HepG2 (cell line): ENCODE data around the gene ATIC.

Source experiments
- GTF3A ChIP-seq: sonication (generic); formaldehyde crosslinking; conservative IDR thresholded peaks from 2 replicates; pipeline ENCODE4 v1.4.0; 2020; ENCODE audit warnings: mild to moderate bottlenecking, missing genetic modification reagents
- ZNF274 ChIP-seq: sonication (generic); formaldehyde crosslinking; IDR thresholded peaks from 2 replicates; pipeline ENCODE4 v1.5.1; 2020; ENCODE audit warnings: mild to moderate bottlenecking, missing genetic modification reagents
- TF ChIP-seq, protein P1 (sequence below): sonication (generic); formaldehyde crosslinking; IDR thresholded peaks from 2 replicates; pipeline ENCODE4 v1.5.0; 2020; ENCODE audit warnings: mild to moderate bottlenecking, missing genetic modification reagents, moderate library complexity
- TF ChIP-seq, protein P2 (sequence below): IDR thresholded peaks from 2 replicates; pipeline ENCODE4 v1.6.1; 2016; ENCODE audit warnings: missing genetic modification reagents, missing compliant biosample characterization

DNA sequence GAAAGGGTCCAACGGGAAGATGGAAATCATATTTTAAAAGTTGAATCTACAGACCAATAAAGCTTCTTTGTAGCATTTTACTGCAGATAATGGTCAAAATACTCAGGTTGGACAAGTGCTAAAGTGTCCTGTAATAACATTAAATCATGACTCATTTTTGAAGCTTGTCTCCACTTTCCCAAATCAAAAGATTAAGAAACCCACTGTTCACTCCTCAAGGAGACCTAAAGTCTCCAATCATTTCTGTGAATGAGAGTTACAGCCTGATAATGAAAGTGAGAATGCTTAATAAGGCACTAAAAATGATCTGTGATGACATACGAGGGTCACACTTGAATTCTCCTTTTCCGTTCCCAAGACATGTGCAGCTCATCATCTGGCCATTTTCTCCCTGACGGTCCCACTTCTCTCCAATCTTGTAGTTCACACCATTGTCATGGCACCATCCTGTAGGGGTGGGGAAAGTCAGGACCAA is 53.4 kb downstream of the ATIC start:
- TF ChIP-seq, protein P1, sequence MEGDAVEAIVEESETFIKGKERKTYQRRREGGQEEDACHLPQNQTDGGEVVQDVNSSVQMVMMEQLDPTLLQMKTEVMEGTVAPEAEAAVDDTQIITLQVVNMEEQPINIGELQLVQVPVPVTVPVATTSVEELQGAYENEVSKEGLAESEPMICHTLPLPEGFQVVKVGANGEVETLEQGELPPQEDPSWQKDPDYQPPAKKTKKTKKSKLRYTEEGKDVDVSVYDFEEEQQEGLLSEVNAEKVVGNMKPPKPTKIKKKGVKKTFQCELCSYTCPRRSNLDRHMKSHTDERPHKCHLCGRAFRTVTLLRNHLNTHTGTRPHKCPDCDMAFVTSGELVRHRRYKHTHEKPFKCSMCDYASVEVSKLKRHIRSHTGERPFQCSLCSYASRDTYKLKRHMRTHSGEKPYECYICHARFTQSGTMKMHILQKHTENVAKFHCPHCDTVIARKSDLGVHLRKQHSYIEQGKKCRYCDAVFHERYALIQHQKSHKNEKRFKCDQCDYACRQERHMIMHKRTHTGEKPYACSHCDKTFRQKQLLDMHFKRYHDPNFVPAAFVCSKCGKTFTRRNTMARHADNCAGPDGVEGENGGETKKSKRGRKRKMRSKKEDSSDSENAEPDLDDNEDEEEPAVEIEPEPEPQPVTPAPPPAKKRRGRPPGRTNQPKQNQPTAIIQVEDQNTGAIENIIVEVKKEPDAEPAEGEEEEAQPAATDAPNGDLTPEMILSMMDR (CRISPR knock-in tag), result no peak
- no peak for TF ChIP-seq GTF3A
- no peak for TF ChIP-seq ZNF274 (CRISPR knock-in tag)
- TF ChIP-seq, protein P2, sequence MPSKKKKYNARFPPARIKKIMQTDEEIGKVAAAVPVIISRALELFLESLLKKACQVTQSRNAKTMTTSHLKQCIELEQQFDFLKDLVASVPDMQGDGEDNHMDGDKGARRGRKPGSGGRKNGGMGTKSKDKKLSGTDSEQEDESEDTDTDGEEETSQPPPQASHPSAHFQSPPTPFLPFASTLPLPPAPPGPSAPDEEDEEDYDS (CRISPR knock-in tag), result no peak
